Measurements from ENCODE around the gene TAL1. TPM values are rescaled to one million over a fixed set of nuclear protein-coding genes. Genes with fewer than 3 reads are reported as not detected.
A peak's percentile ranks its signal among the peaks of the same experiment; 100 is the strongest.

Gene TAL1
- total RNA-seq, 4 donors from 2014 or later, result 3.1 to 10.0 (median 5.7) TPM

DNA sequence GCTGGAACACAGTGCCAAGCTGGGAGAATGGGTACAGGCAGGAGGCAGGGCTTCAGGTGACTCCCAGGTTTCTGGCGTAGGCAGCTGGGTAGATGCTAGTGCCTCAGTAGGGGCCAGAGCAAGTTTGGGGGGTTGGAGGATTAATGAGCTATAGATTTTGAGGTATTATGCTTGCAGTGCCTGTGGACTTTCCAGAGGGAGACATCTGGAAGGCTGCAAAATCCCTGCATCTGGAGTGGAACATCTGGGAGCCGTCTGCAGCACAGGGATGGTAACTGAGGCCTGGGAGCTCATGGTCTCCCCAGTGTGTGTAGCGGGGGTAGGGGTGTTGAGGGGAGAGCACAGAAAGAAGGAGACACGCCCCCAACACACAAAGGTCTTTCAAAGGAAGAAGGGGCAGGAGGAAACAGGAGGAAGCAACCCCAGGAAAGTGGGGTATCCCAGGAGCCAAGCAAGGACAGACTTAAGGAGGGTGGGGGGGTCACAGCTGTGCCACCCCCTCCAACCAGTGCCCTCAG, 40.0 kb downstream of the TAL1 start:
- TF ChIP-seq EP300 (IDR thresholded peaks at IDR 0.05), result no peak
- no peak for TF ChIP-seq POLR2A (IDR thresholded peaks at IDR 0.05)
- no peak for TF ChIP-seq CTCF (IDR thresholded peaks at IDR 0.05)

GRCh38 chr1:47190857-47191256, 41.2 kb downstream of the TAL1 start:
- Histone ChIP-seq H3K36me3 (no peaks in the 10 kb centered on the region), H3K9me3 (no peaks in the 10 kb centered on the region), H3K27ac (peak overlapping the region in 3 of 4 donors; percentile 20 to 56 (median 52)), H3K4me3 (no peak overlapping the region), H3K27me3 (no peaks in the 10 kb centered on the region), H3K4me1 (peaks cover 0 to 38% (median 11%) of the 10 kb centered on the region in 4 donors)
- no peak for TF ChIP-seq CTCF (IDR thresholded peaks at IDR 0.05)
- TF ChIP-seq POLR2A (IDR thresholded peaks at IDR 0.05), result no peak
- no peak for TF ChIP-seq EP300 (IDR thresholded peaks at IDR 0.05)
- no peak for DNase-seq (ENCODE audit: low spot score in 2 of 2)
- WGBS, 2 donors, result 97 to 100% methylated on average over 4 to 5 of the region's 6 CpGs

More for the DNA sequence above, 40.0 kb downstream of the TAL1 start:
- H3K4me3 ChIP-seq, result no peak overlapping the region
- no peak for DNase-seq (ENCODE audit: low spot score in 2 of 2)
- H3K36me3 ChIP-seq, result no peaks in the 10 kb centered on the region
- H3K9me3 ChIP-seq, result no peaks in the 10 kb centered on the region
- no peaks in the 10 kb centered on the region for H3K27me3 ChIP-seq
- H3K27ac ChIP-seq, result peak overlapping the region in 1 of 4 donors; percentile 43
- WGBS, 2 donors, result 73 to 77% methylated on average over 4 of the region's 4 CpGs
- H3K4me1 ChIP-seq, result peaks cover 0 to 38% (median 11%) of the 10 kb centered on the region in 4 donors

DNA sequence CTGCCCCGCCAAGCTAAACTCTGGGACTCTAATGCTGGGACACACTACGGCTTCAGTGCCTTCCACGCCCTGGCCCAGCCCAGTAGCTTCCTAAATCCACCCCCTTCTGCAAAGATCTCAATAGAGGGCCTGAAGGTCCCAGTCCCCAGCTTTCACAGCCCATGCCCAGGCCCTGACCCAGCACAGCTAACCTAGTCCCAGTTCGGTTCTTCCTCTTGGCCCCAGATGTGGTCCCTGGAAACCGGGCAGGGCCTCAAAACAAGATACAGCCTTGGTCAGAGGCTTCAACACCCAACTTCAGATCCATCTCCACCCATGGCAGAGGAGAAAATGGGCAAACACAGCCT, 41.5 kb downstream of the TAL1 start:
- Histone ChIP-seq H3K4me1 (peaks cover 0 to 38% (median 11%) of the 10 kb centered on the region in 4 donors), H3K27me3 (no peaks in the 10 kb centered on the region), H3K9me3 (no peaks in the 10 kb centered on the region), H3K27ac (peak overlapping the region; percentile 20 to 59 (median 54)), H3K4me3 (no peak overlapping the region), H3K36me3 (no peaks in the 10 kb centered on the region)
- TF ChIP-seq EP300 (IDR thresholded peaks at IDR 0.05) (no peak), CTCF (IDR thresholded peaks at IDR 0.05) (no peak), POLR2A (IDR thresholded peaks at IDR 0.05) (no peak)
- no peak for DNase-seq (ENCODE audit: low spot score in 2 of 2)
- 63 to 66% methylated on average over 4 to 5 of the region's 5 CpGs for WGBS, 2 donors

- Histone ChIP-seq H3K4me1 (peaks cover 0 to 38% (median 11%) of the 10 kb centered on the region in 4 donors), H3K27ac (peak within 1 kb of the TSS; percentile 20 to 59 (median 54)), H3K4me3 (no peak within 1 kb of the TSS), H3K9me3 (no peaks in the 10 kb centered on the region), H3K36me3 (no peaks in the 10 kb centered on the region), H3K27me3 (no peaks in the 10 kb centered on the region)
- TF ChIP-seq CTCF (IDR thresholded peaks at IDR 0.05) (no peak), EP300 (IDR thresholded peaks at IDR 0.05) (peak in 1 of 2 donors; percentile 48), POLR2A (IDR thresholded peaks at IDR 0.05) (no peak)
- peak; percentile 84 to 89 for DNase-seq (ENCODE audit: low spot score in 2 of 2)
- WGBS, 2 donors, result 52 to 53% methylated on average over 16 of the region's 16 CpGs
These were observed 42.0 kb downstream of the TAL1 start, which contains the start of gene PDZK1IP1 for GRCh38 chr1:47189844-47190508. PDZK1IP1 (minus strand) TSS chr1:47190036; CDS start chr1:47189932, 104 bp downstream.

All from tibial nerve (tissue), 4 donors.